ENCODE results near the gene SETDB2. TPM values are rescaled to one million over a fixed set of nuclear protein-coding genes. Genes with fewer than 3 reads are reported as not detected.

SETDB2 gene
- polyA plus RNA-seq, 12 donors = 5.2 to 14.7 (median 9.4) TPM; not detected in 1

DNA sequence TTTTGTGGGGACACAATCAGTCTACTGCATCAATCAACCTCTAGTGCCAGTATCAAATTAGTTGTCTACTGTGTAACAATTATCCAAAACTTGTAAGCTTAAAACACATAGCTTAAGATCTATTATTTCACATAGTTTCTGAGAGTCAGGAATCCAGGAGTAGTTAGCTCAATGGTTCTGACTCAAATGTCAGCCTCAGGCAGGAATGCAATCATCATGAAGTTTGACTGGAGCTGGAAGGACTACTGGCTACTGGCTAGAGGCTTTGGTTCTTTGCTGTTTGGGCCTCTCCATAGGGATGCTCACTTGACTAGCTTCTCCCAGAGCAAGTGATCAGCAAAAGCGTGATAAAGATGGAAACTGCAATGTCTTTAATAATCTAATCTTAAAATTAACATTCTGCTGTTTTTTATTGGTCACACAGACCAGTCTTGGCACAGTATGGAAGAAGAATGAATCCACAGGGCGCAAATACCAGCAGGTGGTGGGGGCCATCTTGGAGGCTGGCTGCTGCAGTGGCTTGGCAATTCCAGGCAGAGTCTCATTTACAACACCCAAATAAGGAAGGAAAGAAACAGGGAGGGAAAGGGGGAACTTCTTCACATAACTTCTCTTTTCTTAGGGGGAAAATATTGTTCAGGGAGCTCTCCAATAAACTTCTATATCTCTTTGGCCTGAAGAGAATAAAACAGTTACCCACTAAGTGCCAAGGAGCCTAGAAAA, 15.9 kb upstream of the SETDB2 start:
- no peak for DNase-seq

DNA sequence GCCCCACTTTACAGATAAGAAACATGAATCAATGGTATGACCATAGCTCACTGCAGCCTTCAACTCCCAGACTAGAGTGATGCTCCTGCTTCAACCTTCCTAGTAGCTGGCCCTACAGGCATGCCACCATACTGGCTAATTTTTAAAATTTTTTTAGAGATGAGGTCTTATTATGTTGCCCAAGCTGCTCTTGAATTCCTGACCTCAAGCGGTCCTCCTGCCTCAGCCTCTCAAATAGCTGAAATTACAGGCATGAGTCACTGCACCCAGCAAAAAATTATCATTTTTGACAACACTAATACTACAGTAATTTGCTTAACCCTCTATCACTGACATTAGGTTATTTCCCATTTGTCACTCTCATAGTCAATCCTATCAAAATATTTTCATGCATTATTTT, 15.0 kb upstream of the SETDB2 start:
- no peak for DNase-seq

DNA sequence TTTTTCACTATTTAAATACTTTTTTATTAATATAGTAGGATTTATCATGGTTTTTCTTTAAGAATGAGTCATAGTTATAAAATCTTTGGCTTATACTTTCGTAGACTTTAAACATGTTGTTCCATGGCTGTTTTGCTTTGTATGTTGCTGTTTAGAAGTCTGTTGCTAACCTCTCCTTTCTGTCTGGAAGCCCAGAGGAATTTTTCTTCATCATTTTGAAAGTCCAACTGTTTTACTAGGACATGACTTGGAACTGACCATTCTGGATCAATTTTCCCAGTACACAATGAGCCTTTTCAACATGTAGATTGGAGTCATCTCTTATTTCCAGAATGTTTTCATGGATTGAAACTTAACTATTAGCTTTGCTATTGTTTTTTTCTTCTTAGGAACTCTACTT, 8.1 kb upstream of the SETDB2 start:
- DNase-seq = peak; percentile 68

DNA sequence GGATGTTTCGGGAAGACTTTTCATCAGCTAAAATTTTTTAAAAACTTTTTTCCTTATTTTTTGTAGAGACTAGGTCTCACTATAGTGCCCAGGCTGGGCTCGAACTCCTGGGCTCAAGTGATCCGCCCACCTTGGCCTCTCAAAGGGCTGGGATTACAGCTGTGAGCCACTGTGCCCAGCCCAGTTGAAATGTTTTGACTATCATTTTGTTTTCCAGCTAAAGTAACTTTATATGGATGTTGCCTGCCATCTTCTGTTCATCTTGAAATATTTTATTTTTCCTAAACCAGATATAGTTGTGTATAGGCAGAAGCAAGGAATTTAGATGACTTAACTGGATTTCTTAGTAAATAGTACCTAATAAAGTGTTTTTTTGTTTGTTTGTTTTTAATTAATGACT, 7.2 kb upstream of the SETDB2 start:
- DNase-seq = peak; percentile 61

DNA sequence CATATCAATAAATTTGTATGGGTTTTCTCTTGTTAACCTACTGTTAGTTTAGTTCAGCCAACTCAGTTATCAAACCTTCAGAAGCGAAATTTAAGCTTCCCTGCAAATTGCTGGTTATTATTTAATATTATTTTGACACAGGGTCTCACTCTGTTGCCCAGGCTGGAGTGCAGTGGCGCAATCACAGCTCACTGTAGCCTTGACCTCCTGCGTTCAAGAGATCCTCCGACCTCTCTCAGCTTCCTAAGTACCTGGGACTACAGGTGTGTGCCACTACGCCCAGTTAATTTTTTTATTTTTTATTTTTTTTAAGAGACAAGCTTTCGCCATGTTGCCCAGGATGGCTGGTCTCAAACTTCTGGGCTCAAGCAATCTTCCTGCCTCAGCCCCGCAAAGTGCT, 6.4 kb upstream of the SETDB2 start:
- DNase-seq = no peak

DNA sequence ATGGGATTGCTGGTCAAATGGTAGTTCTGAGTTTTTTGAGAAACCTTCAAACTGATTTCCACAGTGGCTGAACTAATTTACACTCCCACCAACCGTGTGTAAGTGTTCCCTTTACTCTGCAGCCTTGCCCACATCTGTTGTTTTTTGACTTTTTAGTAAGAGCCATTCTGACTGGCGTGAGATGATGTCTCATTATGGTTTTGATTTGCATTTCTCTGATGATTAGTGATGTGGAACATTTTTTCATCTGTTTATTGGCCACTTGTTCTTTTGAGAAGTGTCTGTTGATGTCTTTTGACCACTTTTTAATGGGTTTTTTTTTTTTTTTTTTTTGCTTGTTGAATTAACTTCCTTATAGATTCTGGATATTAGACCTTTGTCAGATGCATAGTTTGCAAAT, 4.5 kb upstream of the SETDB2 start:
- no peak for DNase-seq

DNA sequence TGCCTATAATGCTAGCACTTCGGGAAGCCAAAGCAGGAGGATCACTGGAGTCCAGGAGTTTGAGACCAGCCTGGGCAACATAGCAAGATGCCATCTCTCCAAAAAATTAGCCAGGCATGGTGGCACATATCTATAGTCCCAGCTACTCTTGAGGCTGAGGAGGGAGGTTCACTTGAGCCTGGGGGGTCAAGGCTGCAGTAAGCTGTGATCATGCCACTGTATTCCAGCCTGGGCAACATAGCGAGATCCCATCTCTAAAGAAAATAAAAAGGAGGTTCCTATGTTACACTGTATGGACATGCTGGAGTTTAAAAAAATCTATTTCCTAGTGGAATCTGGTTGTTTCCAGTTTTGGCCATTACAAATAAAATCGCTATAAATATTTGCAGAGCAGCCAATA, 2.8 kb upstream of the SETDB2 start:
- DNase-seq = no peak

DNA sequence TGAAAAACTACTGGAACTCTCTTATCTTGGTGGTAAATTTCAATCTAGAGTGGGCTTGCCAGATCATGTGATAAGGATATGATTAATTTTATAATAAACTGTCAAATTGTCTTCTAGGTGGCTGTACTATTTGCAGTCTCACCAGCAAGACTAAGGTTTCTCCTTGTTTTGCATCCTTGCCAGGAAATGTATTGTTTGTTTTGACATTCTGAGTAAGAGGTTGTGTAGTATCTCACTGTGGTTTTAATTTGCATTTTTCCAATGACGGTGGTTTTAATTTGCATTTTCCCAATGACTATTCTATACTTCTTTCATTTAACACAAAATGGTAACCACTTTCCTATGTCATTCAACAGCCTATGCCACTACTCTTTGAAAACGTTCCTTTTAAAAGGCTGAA, 2.2 kb upstream of the SETDB2 start:
- DNase-seq = no peak

DNA sequence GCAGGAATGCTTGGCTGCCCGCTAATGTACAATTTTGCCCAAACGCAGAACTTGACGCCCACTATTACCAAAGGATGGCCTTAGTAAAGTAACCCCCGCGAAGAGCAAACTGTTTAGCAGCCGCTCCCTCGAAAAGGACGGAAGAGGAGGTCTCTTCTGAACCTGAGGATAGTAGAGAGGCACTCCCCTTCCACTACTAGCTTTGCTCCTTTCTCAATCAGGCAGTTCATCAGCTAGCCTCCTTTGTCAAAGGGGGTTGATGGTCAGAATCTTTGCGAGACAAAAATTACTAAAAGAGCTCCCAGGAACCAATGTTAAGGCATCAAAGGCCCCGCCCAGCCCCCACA, 744 bp upstream of the SETDB2 start:
- DNase-seq = no peak

DNA sequence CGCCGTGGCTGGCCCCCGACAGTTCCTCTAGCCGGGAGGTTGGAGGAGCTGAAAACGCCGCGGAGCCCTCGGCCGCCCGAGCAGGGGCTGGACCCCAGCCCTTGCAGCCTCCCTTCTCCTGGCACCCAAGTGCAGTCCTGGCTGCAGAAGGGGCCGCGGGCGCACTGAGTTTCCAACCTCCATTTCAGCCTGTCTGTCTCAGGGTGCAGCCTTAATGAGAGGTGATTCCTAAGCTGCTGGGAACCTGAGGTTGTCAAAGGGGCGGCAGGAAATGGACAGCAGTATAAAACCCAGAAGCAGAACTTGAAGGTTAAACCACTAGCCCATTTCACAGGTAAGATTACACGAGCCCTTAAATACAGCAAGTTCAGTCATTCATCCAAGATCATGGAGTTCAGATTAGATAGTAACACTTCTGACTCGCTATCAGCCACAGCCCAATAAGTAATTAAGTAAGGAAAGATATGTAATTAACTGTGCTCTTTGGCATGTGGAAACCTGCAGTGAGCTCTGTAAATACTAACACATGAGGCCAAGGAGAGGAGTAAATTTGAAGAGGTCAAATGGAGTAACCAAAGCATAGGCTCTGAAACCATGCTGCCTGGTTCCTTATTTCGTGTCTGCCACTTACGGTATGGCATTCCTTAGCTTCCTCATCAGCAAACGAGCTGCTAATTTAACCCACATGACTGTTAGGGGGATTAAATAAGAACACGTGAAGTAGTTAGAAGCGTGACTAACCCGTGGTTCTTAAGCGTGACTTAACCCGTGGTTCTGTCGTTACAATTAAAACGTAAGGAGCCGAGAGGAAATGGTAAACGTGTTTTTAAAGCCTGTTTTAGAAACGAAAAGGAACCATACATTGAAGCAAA, 686 bp downstream of the SETDB2 start:
- peak; percentile 28 for DNase-seq

DNA sequence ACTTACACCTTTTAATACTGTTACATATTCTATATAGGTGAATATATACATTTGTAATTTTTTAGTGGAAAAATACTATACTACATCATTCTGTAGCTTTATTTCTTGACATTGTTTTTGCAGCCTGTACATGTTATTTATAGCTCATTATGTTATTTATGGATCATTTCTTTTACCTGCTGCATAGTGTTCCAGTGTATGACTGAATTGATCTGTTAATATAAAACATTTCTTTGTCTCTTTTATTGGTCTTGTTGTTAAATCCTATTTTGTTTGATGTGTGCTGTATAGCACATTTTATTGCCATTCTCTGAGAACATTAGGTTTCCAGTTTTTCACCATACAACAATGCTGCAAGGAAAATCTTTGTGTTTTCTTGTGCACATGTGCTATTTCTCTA, 2.4 kb downstream of the SETDB2 start:
- DNase-seq = no peak

DNA sequence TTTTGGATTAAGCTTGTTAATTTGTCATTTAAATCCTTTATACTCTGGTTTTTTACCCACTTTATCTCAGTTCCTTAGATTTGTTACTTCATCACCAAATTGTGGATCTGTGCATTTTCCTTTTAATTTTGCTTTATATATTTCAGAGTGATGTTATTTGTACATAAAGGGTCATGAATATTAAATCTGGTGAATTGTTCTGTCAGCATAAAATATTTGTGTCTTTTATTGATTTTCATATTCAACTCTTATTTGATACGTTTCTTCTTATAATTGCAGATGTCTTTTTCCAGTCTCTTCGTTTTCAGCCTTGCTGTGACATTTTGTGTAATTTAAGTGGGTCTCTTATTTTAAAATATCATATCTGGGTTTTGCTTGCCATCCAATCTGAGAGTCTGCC, 4.7 kb downstream of the SETDB2 start:
- no peak for DNase-seq

DNA sequence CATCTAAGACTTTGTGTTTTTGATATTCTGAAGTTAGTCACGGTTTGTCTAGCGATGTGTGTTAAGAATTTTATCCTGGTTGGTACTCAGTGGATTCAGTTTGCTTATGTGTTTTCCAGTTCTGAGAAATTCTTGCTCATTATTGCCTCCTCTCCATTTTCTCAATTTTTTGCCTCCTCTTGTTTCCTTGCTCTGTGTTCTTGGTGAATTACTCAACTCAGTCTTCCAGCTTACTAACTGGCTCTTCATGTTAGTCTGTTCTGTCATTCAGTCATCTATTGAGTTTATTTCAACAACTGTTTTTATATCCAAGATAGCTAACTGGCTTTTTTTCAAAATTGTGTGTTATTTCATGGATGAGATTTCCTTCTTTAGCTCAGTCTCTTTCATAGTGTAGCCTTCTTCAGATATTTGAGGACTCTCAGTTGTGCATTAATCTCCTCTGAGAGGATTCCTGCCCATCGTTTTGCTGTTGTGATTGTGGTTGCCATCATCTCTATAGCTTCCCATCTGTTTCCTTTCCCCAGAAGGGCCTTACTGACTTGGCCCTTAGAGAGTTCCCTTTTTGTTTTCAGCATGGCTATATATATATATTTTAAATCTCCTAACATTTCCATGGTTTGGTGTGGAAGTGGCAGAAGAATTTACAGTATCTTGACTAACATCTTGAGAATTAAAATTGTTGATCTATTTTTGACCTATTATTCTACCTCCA, 6.2 kb downstream of the SETDB2 start:
- no peak for DNase-seq

DNA sequence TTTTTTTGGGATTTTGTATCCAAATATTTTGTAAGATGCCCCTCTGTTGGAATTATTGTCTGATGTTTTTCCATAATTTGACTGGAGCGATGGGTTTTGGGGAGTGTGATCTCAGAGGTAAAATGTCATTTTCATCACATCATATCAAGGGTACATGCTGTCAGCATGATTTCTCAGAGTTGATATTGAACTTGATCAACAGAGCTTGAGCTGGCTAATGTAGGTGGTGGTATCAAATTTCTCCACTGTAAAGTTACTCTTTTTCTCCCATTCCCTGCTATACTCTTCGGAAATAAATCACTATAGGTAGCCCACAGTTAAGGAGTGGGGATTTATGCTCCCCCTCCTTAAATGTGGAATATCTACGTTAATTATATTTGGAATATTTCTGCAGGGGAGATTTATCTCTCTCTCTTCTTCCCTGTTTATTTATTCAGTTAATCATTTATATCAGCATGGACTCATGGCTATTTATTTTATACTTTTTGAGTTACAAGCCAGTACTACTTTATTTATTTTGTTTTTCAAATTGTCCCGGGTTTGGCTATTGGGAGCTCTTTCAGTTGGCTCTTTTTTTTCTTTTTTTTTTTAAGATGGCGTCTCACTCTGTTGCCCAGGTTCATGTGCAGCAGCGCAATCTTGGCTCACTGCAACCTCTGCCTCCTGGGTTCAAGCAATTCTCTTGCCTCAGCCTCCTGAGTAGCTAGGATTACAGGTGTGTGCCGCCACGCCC, 8.8 kb downstream of the SETDB2 start:
- no peak for DNase-seq

DNA sequence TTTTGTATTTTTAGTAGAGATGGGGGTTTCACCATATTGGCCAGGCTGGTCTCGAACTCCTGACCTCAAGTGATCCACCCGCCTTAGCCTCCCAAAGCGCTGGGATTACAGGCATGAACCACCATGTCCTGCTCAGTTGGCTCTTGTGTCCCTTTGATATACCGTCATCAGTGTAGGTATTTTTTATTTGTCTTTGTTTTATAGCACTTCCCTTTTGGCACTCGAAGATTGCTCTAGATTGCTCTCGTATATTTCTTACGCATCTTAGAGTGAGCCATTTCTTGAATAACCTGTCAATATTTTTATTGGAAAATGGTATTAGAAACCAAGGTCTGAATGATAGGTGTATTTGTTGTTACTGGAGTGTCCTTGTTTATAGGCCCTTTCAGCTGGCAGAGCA, 9.4 kb downstream of the SETDB2 start:
- no peak for DNase-seq

DNA sequence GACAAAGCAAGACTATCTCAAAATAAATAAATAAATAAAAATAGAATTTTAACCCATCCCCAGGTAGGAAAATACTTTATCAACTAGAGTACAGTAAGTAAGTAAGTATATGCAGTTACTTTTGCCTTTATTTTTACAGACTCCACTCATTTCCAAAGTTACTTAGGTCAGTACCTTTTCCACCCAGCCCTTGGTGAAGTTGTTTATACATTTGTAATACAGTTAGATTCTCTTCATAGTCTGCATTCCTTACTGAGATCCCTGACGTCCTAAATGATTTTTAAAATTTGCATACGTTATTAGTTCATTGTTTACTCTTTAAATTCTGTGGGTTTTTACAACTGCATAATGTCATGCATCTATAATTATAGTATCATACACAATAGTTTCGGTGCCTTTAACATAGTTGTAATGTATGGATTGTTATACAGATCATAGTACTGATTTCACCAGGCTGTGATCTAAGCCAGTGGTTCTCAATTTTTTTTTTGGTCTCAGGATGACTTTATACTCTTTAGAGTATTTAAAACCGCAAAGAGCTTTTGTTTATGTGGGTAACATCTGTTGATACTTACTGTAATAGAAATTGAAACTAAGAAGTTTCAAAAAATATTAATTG, 10.4 kb downstream of the SETDB2 start:
- DNase-seq = no peak

DNA sequence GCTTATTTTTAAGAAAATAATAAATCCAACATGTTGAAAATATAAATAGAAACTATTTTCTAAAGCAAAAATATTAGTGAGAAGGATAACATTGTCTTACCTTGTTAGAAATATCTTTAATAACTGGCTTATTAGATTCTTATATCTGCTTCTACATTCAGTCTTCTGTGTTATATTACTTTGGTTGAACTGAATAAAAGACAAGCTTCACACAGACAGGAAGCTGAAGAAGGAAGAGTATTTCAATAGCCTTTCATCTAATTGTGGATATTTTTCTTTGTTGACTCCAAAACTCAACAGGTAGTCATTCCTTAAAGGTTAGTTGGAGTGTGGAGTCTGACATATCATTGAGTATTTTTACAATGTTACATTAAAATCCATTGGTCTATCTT, 10.9 kb downstream of the SETDB2 start:
- DNase-seq = no peak

DNA sequence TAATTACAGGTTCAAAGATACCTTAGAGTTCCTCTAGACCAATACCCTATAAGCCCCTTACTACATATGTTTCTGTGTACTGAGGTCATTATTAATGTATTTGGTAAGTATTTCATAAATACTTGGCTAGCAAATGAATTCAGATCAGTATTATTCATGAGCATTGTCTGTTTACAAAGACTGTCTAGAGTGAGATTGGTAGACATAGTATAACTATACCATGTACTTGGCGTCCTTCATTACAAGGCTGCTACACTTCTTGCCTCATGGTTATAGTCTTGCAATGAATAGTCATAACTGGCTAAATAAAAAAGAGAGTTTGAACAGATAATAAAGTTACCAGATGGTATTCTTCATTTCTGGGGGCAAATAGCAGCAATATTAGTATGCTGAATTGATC, 12.1 kb downstream of the SETDB2 start:
- DNase-seq = no peak

DNA sequence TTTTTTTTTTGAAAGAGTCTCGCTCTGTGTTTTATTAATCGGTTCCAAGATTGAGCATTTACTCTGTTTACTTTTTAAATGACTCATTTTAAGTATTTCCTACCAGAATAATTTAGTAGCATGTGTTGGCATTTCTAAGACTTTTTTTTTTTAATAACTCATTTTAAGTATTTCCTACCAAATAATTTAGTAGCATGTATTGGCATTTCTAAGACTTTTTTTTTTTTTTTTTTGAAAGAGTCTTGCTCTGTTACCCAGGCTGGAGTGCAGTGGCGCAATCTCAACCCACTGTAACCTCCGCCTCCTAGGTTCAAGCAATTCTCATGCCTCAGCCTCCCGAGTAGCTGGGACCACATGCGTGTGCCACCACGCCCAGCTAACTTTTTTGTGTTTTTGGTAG, 13.1 kb downstream of the SETDB2 start:
- DNase-seq = no peak

DNA sequence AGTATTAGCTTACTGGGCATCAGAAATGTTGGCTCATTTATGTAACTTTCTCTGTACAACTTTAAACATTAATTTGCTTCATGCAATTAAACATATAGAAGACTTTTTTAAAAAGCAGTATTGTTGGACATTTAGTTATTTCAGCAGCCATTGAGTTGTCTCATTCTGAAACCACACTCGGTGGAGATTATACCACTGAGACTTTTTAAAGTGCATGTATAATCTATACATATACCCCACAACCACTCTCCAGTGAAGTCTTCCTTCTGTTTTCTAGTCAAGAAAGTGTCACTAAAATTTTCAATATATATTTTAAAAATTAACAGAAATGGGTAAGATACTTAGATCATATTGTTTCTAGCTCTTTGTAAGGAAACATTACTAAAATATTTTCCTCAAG, 15.5 kb downstream of the SETDB2 start:
- DNase-seq = no peak

DNA sequence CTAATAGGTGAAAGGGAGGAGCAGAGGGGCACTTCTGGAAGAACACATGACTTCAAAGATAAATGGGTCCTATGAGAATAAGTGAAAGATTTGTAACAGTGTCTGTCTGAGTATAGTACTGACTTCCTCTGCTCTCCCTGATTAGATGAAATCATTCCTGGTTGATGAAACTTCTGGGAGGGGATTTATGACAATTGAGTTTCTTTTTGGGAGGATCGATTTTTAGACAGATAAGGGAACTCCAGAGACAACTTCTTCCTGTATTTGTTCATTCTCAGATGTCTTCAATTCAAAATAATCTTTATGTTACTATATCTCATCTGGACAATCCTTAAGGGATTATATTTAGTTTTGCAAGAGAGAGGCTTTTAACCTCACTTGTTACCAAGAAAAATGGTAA, 20.0 kb downstream of the SETDB2 start:
- no peak for DNase-seq
